HepG2 (cell line): Measurements from ENCODE around the gene RAET1E. TPM values are rescaled to one million over a fixed set of nuclear protein-coding genes. Genes with fewer than 3 reads are reported as not detected.
A peak's percentile ranks its signal among the peaks of the same experiment; 100 is the strongest.

Experiments used
- FOXA1 ChIP-seq, 2 experiments: fragments of 450-650 bp in 1 of 2; sonication (generic) in 1 of 2; formaldehyde crosslinking in 1 of 2; IDR thresholded peaks; 2 replicates each; pipeline versions ENCODE4 v1.4.0 to v1.6.1; 2016 to 2020; ENCODE audit warnings: missing genetic modification reagents in 1 of 2
- GFI1 ChIP-seq: sonication (generic); formaldehyde crosslinking; IDR thresholded peaks from 2 replicates; pipeline ENCODE4 v1.5.0; 2020; ENCODE audit warnings: missing genetic modification reagents, mild to moderate bottlenecking, borderline replicate concordance
- KDM6A ChIP-seq: IDR thresholded peaks from 2 replicates; pipeline ENCODE4 v1.6.1; 2016; ENCODE audit warnings: low read depth
- MNT ChIP-seq: fragments of 450-650 bp; IDR thresholded peaks from 2 replicates; pipeline ENCODE4 v1.6.1; 2016
- NR2F1 ChIP-seq, 2 experiments: fragments of 450-650 bp in 1 of 2; formaldehyde crosslinking in 1 of 2; IDR thresholded peaks; 2 replicates each; pipeline versions ENCODE4 v1.5.0 to v1.6.1; 2016 to 2020; ENCODE audit warnings: mild to moderate bottlenecking in 1 of 2, missing compliant biosample characterization in 1 of 2, missing genetic modification reagents in 1 of 2, moderate library complexity in 1 of 2
- SMYD3 ChIP-seq: sonication (generic); formaldehyde crosslinking; IDR thresholded peaks from 2 replicates; pipeline ENCODE4 v1.8.1; 2023; ENCODE audit warnings: mild to moderate bottlenecking, missing genetic modification reagents
- SRF ChIP-seq: IDR thresholded peaks from 2 replicates; pipeline ENCODE4 v1.6.1; 2011; ENCODE audit warnings: mild to moderate bottlenecking, low read depth, low read length, moderate library complexity
- TEAD3 ChIP-seq: optimal IDR thresholded peaks from 2 replicates; pipeline ENCODE3; 2016; ENCODE audit warnings: borderline replicate concordance
- THRA ChIP-seq: sonication (generic); formaldehyde crosslinking; IDR thresholded peaks from 2 replicates; pipeline ENCODE4 v1.4.0; 2020; ENCODE audit warnings: missing genetic modification reagents, borderline replicate concordance
- ZFP37 ChIP-seq: sonication (generic); formaldehyde crosslinking; IDR thresholded peaks from 2 replicates; pipeline ENCODE4 v1.4.0; 2020; ENCODE audit warnings: missing genetic modification reagents, borderline replicate concordance
- ZFX ChIP-seq: sonication (generic); formaldehyde crosslinking; IDR thresholded peaks from 2 replicates; pipeline ENCODE4 v1.4.0; 2020; ENCODE audit warnings: mild to moderate bottlenecking, low read depth, missing genetic modification reagents, moderate library complexity
- ZNF3 ChIP-seq: IDR thresholded peaks from 2 replicates; pipeline ENCODE4 v1.7.0; 2017; ENCODE audit warnings: inconsistent platforms
- ZNF567 ChIP-seq: sonication (generic); formaldehyde crosslinking; IDR thresholded peaks from 2 replicates; pipeline ENCODE4 v1.8.1; 2023; ENCODE audit warnings: mild to moderate bottlenecking, missing genetic modification reagents, borderline replicate concordance
- ZNF572 ChIP-seq: sonication (generic); formaldehyde crosslinking; IDR thresholded peaks from 2 replicates; pipeline ENCODE4 v1.5.1; 2020; ENCODE audit warnings: mild to moderate bottlenecking, missing genetic modification reagents
- ZNF574 ChIP-seq: sonication (generic); formaldehyde crosslinking; IDR thresholded peaks from 2 replicates; pipeline ENCODE4 v1.4.0; 2020; ENCODE audit warnings: missing genetic modification reagents
- ZNF609 ChIP-seq: sonication (generic); formaldehyde crosslinking; IDR thresholded peaks from 2 replicates; pipeline ENCODE4 v1.4.0; 2020; ENCODE audit warnings: mild to moderate bottlenecking, missing genetic modification reagents, borderline replicate concordance
- ZNF639 ChIP-seq: conservative IDR thresholded peaks from 2 replicates; pipeline ENCODE4 v1.6.1; 2018; ENCODE audit warnings: missing genetic modification reagents
- polyA plus RNA-seq, 8 experiments: library from polyadenylated mRNA; depleted of rRNA in 3 of 8; stranded (reverse) in 7 of 8; unstranded in 1 of 8; fragments of >200 nt; fragmentation: Illumina TruSeq in 4 of 8; extraction: Trizol in 4 of 8; gene quantifications; 2 replicates each; pipeline versions ENCODE4 v1.2.1 to v1.2.3, GENCODE V29; 2011 to 2016; ENCODE audit warnings: low read depth in 4 of 8, missing spikeins in 1 of 8, mixed read lengths in 1 of 8; ENCODE audit not compliant: insufficient read depth in 1 of 8
- total RNA-seq, 5 experiments: library from RNA; depleted of rRNA; stranded (reverse); fragments of >200 nt; fragmentation: Illumina TruSeq; extraction: Trizol; gene quantifications; 2 replicates each; pipeline ENCODE4 v1.2.3, GENCODE V29; 2016; ENCODE audit warnings: low read depth in 1 of 5

RAET1E gene
- total and polyA plus RNA-seq, 2 of the 13 experiments (the other 11 are each of a cell fraction or from before 2014, with no cell fraction given), result not detected

- TF ChIP-seq ZNF574 (no peak; the same call in 1 of the 2 replicates), GFI1 (peak; percentile 90), ZFP37 (CRISPR knock-in tag) (no peak), THRA (CRISPR knock-in tag) (peak; percentile 74), TEAD3 (CRISPR knock-in tag) (peak; percentile 14), FOXA1 (IDR thresholded peaks at IDR 0.05) (no peak), FOXA1 (CRISPR knock-in tag; IDR thresholded peaks at IDR 0.05) (peak; percentile 44; the same call in 1 of the 2 replicates), ZNF639 (CRISPR knock-in tag) (no peak), SMYD3 (CRISPR knock-in tag) (no peak), ZNF572 (no peak), MNT (no peak), ZFX (CRISPR knock-in tag) (0 out of 2 replicates have a peak, but pooled peaks have one; percentile 31), ZNF609 (CRISPR knock-in tag) (peak; percentile 36; the same call in 1 of the 2 replicates), SRF (no peak), ZNF567 (no peak), NR2F1 (CRISPR knock-in tag; IDR thresholded peaks at IDR 0.05) (0 out of 4 replicates have a peak, but pooled peaks of 1 of the 2 experiments have one; percentile 13), KDM6A (CRISPR knock-in tag) (peak; percentile 44; the same call in 1 of the 2 replicates), ZNF3 (CRISPR knock-in tag) (peak; percentile 50; the same call in 1 of the 2 replicates)
Observed at GRCh38 chr6:149859368-149859767, 38.5 kb downstream of the RAET1E start (continued).
